Activated naive CD8-positive, alpha-beta T cell treated with anti-CD3 and anti-CD28 coated beads for 36 hours (primary cell): ENCODE measurements around the gene STAT3. TPM values are rescaled to one million over a fixed set of nuclear protein-coding genes. Genes with fewer than 3 reads are reported as not detected.
"Not testable (repeated sequence)": the region's sequence is repeated elsewhere in the genome, so short reads cannot be mapped to it uniquely, and the experiment has no call there.

ENCODE experiments used
- DNase-seq: peaks from one replicate; pipeline ENCODE4 v3.0.0; 2021
- H3K27ac Mint-ChIP-seq: one replicate; pipeline ENCODE4 v1.8.0; 2022; ENCODE audit warnings: mild to moderate bottlenecking, moderate library complexity, mixed read lengths
- H3K27me3 Mint-ChIP-seq: one replicate; pipeline ENCODE4 v1.8.0; 2022; ENCODE audit warnings: mild to moderate bottlenecking, mixed read lengths
- H3K36me3 Mint-ChIP-seq: one replicate; pipeline ENCODE4 v1.8.0; 2021; ENCODE audit warnings: mild to moderate bottlenecking, mixed read lengths
- H3K4me1 Mint-ChIP-seq: one replicate; pipeline ENCODE4 v1.8.0; 2021; ENCODE audit warnings: mixed read lengths
- H3K4me3 Mint-ChIP-seq: one replicate; pipeline ENCODE4 v1.8.0; 2022; ENCODE audit warnings: mild to moderate bottlenecking, moderate library complexity, mixed read lengths
- H3K9me3 Mint-ChIP-seq: one replicate; pipeline ENCODE4 v1.8.0; 2022; ENCODE audit warnings: mixed read lengths
- total RNA-seq, 2 experiments: library from RNA; stranded (reverse); gene quantifications; one replicate each; pipeline ENCODE4 v1.2.3, GENCODE V29; 2021

Gene STAT3
- total RNA-seq, 2 experiments from 2014 or later, result 221 to 223 TPM

- peaks cover 55% of the 10 kb centered on the region for H3K36me3 Mint-ChIP-seq
- H3K4me1 Mint-ChIP-seq, result peaks cover 69% of the 10 kb centered on the region
- peak overlapping the region; percentile 92 for H3K27ac Mint-ChIP-seq
- H3K9me3 Mint-ChIP-seq, result no peaks in the 10 kb centered on the region
- H3K27me3 Mint-ChIP-seq, result no peaks in the 10 kb centered on the region
- DNase-seq, result peak; percentile 25
- peak overlapping the region; percentile 64 for H3K4me3 Mint-ChIP-seq
These were observed 76.8 kb downstream of the STAT3 start for GRCh38 chr17:42311240-42312034.

GRCh38 chr17:42310787-42311215, 77.4 kb downstream of the STAT3 start:
- peak; percentile 36 for DNase-seq
- no peaks in the 10 kb centered on the region for H3K27me3 Mint-ChIP-seq
- peaks cover 68% of the 10 kb centered on the region for H3K4me1 Mint-ChIP-seq
- peak overlapping the region; percentile 52 for H3K4me3 Mint-ChIP-seq
- peak overlapping the region; percentile 92 for H3K27ac Mint-ChIP-seq
- no peaks in the 10 kb centered on the region for H3K9me3 Mint-ChIP-seq
- H3K36me3 Mint-ChIP-seq, result peaks cover 56% of the 10 kb centered on the region

DNA sequence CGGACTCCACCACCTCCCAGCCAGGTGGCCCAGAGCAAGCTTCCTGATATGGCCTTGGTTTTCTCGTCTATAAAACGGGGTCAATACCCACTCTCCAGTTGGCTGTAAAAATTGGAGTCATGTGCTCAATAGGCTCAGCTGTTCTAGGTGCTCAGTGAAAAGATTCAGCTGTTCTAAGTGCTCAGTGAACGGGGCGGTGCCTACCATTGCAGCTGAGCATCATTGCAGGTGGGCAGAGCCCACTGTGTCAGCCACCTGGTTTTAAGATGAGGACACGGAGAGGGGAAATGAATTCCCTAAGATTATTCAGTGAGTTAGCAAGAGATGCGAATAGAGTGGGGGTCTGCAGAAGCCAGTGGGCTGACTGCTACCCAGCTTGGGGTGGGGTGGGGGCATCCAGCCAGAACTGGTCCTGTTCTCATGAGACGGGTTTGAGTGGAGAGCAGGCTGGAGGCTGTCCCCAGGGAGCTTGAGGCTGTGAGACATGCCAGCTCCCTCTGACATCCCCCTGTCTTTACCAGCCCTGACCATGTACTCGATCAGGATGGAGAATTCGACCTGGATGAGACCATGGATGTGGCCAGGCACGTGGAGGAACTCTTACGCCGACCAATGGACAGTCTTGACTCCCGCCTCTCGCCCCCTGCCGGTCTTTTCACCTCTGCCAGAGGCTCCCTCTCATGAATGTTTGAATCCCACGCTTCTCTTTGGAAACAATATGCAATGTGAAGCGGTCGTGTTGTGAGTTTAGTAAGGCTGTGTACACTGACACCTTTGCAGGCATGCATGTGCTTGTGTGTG, 78.1 kb downstream of the STAT3 start:
- DNase-seq, result no peak
- peak overlapping the region; percentile 92 for H3K27ac Mint-ChIP-seq
- peaks cover 52% of the 10 kb centered on the region for H3K36me3 Mint-ChIP-seq
- no peaks in the 10 kb centered on the region for H3K27me3 Mint-ChIP-seq
- H3K4me1 Mint-ChIP-seq, result peaks cover 62% of the 10 kb centered on the region
- no peaks in the 10 kb centered on the region for H3K9me3 Mint-ChIP-seq
- H3K4me3 Mint-ChIP-seq, result peak overlapping the region; percentile 52

DNA sequence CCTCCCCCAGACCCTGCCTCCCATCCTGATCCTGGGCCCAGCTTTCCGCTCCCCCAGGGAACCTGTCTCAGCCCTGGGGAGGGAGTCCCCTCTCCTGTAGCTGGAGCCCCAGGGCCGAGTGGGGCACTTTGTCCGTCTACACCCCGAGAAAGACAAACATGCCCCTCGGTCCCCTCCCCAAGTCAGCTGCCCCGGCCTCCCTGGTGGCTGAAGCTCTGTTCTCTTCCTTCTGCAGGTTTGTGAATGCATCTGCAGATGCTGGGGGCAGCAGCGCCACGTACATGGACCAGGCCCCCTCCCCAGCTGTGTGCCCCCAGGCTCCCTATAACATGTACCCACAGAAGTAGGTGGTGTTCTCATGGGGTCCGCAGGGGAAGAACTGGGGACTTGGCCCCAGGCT, 79.1 kb downstream of the STAT3 start:
- Mint-ChIP-seq H3K27ac (peak overlapping the region; percentile 56), H3K9me3 (no peaks in the 10 kb centered on the region), H3K27me3 (no peaks in the 10 kb centered on the region), H3K4me3 (no peak overlapping the region), H3K36me3 (peaks cover 57% of the 10 kb centered on the region), H3K4me1 (peaks cover 59% of the 10 kb centered on the region)
- DNase-seq, result no peak

- Mint-ChIP-seq H3K27me3 (no peaks in the 10 kb centered on the region), H3K9me3 (no peaks in the 10 kb centered on the region), H3K4me1 (peaks cover 57% of the 10 kb centered on the region), H3K27ac (peak overlapping the region; percentile 54), H3K4me3 (no peak overlapping the region), H3K36me3 (peaks cover 57% of the 10 kb centered on the region)
- no peak for DNase-seq
These were observed 79.8 kb downstream of the STAT3 start for GRCh38 chr17:42308446-42308845.

DNA sequence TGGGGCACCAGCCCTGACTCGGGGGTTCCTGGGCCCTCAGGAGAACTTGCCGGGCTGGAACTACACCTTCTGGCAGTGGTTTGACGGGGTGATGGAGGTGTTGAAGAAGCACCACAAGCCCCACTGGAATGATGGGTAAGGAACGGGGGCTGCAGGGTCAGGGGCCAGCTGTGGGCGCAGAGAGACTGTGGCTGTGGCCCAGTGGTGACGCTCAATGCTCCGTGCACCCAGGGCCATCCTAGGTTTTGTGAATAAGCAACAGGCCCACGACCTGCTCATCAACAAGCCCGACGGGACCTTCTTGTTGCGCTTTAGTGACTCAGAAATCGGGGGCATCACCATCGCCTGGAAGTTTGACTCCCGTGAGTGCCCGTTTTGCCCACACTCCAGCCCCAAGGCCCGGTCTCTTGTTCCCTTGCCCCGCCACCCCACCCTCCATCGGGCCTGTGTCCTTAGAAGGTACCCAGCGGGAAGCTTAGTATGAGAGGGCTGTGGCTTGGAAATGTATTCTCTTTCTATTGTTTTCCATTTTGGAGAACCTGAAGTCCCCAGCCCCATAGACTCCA, 80.8 kb downstream of the STAT3 start:
- no peak overlapping the region for H3K4me3 Mint-ChIP-seq
- no peaks in the 10 kb centered on the region for H3K27me3 Mint-ChIP-seq
- H3K27ac Mint-ChIP-seq, result no peak overlapping the region

GRCh38 chr17:42306385-42306667, 81.9 kb downstream of the STAT3 start:
- Mint-ChIP-seq H3K36me3 (peaks cover 63% of the 10 kb centered on the region), H3K9me3 (no peaks in the 10 kb centered on the region), H3K27ac (peak overlapping the region; percentile 60), H3K4me3 (no peak overlapping the region), H3K4me1 (peaks cover 40% of the 10 kb centered on the region), H3K27me3 (no peaks in the 10 kb centered on the region)
- no peak for DNase-seq

More for the DNA sequence above, 80.8 kb downstream of the STAT3 start:
- Mint-ChIP-seq H3K9me3 (no peaks in the 10 kb centered on the region), H3K4me1 (peaks cover 49% of the 10 kb centered on the region), H3K36me3 (peaks cover 59% of the 10 kb centered on the region)
- no peak for DNase-seq

- H3K27ac Mint-ChIP-seq, result peak overlapping the region; percentile 60
- H3K4me1 Mint-ChIP-seq, result peaks cover 35% of the 10 kb centered on the region
- no peak overlapping the region for H3K4me3 Mint-ChIP-seq
- no peaks in the 10 kb centered on the region for H3K27me3 Mint-ChIP-seq
- no peaks in the 10 kb centered on the region for H3K9me3 Mint-ChIP-seq
- peaks cover 64% of the 10 kb centered on the region for H3K36me3 Mint-ChIP-seq
- no peak for DNase-seq
These were observed 82.5 kb downstream of the STAT3 start for GRCh38 chr17:42305543-42306384.

GRCh38 chr17:42305031-42305330, 83.3 kb downstream of the STAT3 start:
- not testable (repeated sequence) for H3K27ac Mint-ChIP-seq, H3K4me3 Mint-ChIP-seq, H3K9me3 Mint-ChIP-seq, H3K27me3 Mint-ChIP-seq, DNase-seq
- Mint-ChIP-seq H3K36me3 (peaks cover 57% of the 10 kb centered on the region), H3K4me1 (peaks cover 27% of the 10 kb centered on the region)

GRCh38 chr17:42304187-42305030, 83.8 kb downstream of the STAT3 start:
- H3K4me1 Mint-ChIP-seq, result peaks cover 21% of the 10 kb centered on the region
- no peak overlapping the region for H3K4me3 Mint-ChIP-seq
- H3K27ac Mint-ChIP-seq, result peak overlapping the region; percentile 70
- H3K9me3 Mint-ChIP-seq, result no peaks in the 10 kb centered on the region
- H3K36me3 Mint-ChIP-seq, result peaks cover 56% of the 10 kb centered on the region
- no peak for DNase-seq
- H3K27me3 Mint-ChIP-seq, result no peaks in the 10 kb centered on the region

- Mint-ChIP-seq H3K36me3 (peaks cover 56% of the 10 kb centered on the region), H3K27me3 (no peaks in the 10 kb centered on the region), H3K4me3 (no peak overlapping the region), H3K27ac (no peak overlapping the region), H3K9me3 (no peaks in the 10 kb centered on the region), H3K4me1 (peaks cover 18% of the 10 kb centered on the region)
- DNase-seq, result no peak
These were observed 84.5 kb downstream of the STAT3 start for GRCh38 chr17:42303694-42304093.

DNA sequence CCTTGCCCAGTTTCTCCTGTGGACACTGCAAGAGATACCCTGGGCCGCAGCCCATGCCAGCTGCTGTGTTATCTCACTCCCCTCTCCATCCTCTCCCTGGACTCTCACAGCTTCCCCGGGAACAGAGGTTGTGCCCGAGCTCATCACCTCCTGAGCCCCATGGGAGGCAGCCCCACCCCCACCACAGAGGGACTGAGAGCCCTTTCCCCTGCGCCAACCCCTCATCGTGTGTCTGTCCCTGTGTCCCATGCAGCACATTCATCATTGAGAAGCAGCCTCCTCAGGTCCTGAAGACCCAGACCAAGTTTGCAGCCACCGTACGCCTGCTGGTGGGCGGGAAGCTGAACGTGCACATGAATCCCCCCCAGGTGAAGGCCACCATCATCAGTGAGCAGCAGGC, 87.2 kb downstream of the STAT3 start:
- H3K9me3 Mint-ChIP-seq, result no peaks in the 10 kb centered on the region
- H3K36me3 Mint-ChIP-seq, result peaks cover 46% of the 10 kb centered on the region
- peaks cover 12% of the 10 kb centered on the region for H3K4me1 Mint-ChIP-seq
- no peak overlapping the region for H3K27ac Mint-ChIP-seq
- DNase-seq, result no peak
- H3K4me3 Mint-ChIP-seq, result no peak overlapping the region
- no peaks in the 10 kb centered on the region for H3K27me3 Mint-ChIP-seq

GRCh38 chr17:42299913-42300312, 88.3 kb downstream of the STAT3 start:
- not testable (repeated sequence) for H3K4me3 Mint-ChIP-seq, H3K9me3 Mint-ChIP-seq, H3K4me1 Mint-ChIP-seq, H3K27me3 Mint-ChIP-seq, H3K27ac Mint-ChIP-seq, DNase-seq
- peaks cover 48% of the 10 kb centered on the region for H3K36me3 Mint-ChIP-seq

- not testable (repeated sequence) for H3K27ac Mint-ChIP-seq, DNase-seq, H3K9me3 Mint-ChIP-seq, H3K4me1 Mint-ChIP-seq, H3K4me3 Mint-ChIP-seq, H3K27me3 Mint-ChIP-seq
- H3K36me3 Mint-ChIP-seq, result peaks cover 42% of the 10 kb centered on the region
These were observed 88.9 kb downstream of the STAT3 start for GRCh38 chr17:42299361-42299760.
